Psoas muscle (tissue), 8 donors: ENCODE data around the gene HP1BP3. TPM values are rescaled to one million over a fixed set of nuclear protein-coding genes. Genes with fewer than 3 reads are reported as not detected.

Source experiments
- ATAC-seq, 4 donors: fragments of 200-7000 bp; cut with Tn5 transposase; one replicate each; pipeline ENCODE4 v1.9.1; 2020; ENCODE audit warnings: moderate library complexity in 3 of 4, mild to moderate bottlenecking in 2 of 4
- DNase-seq, 2 donors: peaks; one replicate each; pipeline ENCODE4 v3.0.0-alpha.2; 2020
- H3K27ac ChIP-seq: fragments of 200-600 bp; one replicate; pipeline ENCODE4 v1.8.0; 2022
- H3K27me3 ChIP-seq, 3 donors: fragments of 200-600 bp in 1 of 3; one replicate each; pipeline versions ENCODE4 v1.6.1 to v1.8.0; 2013 to 2022; ENCODE audit warnings: low read length in 2 of 3, mild to moderate bottlenecking in 2 of 3, moderate library complexity in 1 of 3; ENCODE audit not compliant: insufficient read depth in 3 of 3
- H3K36me3 ChIP-seq, 2 donors: fragments of 200-600 bp in 1 of 2; one replicate each; pipeline versions ENCODE4 v1.6.1 to v1.8.0; 2013 to 2022; ENCODE audit warnings: low read depth in 1 of 2, mild to moderate bottlenecking in 1 of 2, moderate library complexity in 1 of 2; ENCODE audit not compliant: insufficient read depth in 1 of 2
- H3K4me1 ChIP-seq: fragments of 200-600 bp; one replicate; pipeline ENCODE4 v1.8.0; 2022
- H3K4me3 ChIP-seq: fragments of 200-600 bp; one replicate; pipeline ENCODE4 v1.8.0; 2022; ENCODE audit warnings: mild to moderate bottlenecking
- H3K9me3 ChIP-seq: fragments of 200-600 bp; one replicate; pipeline ENCODE4 v1.8.0; 2022
- WGBS, 3 donors: extraction: QIAGEN DNeasy Blood & Tissue Kit; methylation state at CpG; one replicate each; pipeline versions ENCODE4 v1.1.6 to v1.1.7; 2013; 5-methylcytosine and 5-hydroxymethylcytosine counted together
- intact Hi-C, 2 donors: fragments of 100-400 bp; cut with DNase I; formaldehyde crosslinking; loops; one replicate each; pipeline versions ENCODE4 v1.11.0 to v1.14.2; 2022
- polyA plus RNA-seq, 3 donors: library from polyadenylated mRNA; stranded (reverse); fragments of 200-250 nt; gene quantifications; one replicate each; pipeline ENCODE4 v1.2.3, GENCODE V29; 2013
- total RNA-seq, 4 donors: library from RNA; stranded (reverse); fragmentation: NEBNext Ultra II Directional in 2 of 4; extraction: Animal tissue kit (Norgen Biotek cat#: 25700) in 2 of 4; gene quantifications; one replicate each; pipeline versions ENCODE4 v1.2.1 to v1.2.4, GENCODE V29; 2021 to 2023
- TF ChIP-seq, protein P1 (sequence below): fragments of 200-600 bp; IDR thresholded peaks from one replicate; pipeline ENCODE4 v1.8.0; 2022; ENCODE audit warnings: antibody characterized with exemption
- donor health status: healthy with polysubstance abuse.
- donor health status: DM: no; HTN: no; CAD: no; lungs with moderate emphysema.
- donor health status: Bipolar disorder and iron deficiency.
- donor health status: healthy.
- donor health status: DM: yes; HTN: yes; CAD: no.
- donor health status: DM: no; HTN: no; CAD: no.
- donor health status: DM: no; HTN: no; CAD: no.
- donor health status: DM: yes; HTN: yes; CAD: no.

Gene HP1BP3
- total and polyA plus RNA-seq, 7 donors: 52.6 to 134 (median 115) TPM

DNA sequence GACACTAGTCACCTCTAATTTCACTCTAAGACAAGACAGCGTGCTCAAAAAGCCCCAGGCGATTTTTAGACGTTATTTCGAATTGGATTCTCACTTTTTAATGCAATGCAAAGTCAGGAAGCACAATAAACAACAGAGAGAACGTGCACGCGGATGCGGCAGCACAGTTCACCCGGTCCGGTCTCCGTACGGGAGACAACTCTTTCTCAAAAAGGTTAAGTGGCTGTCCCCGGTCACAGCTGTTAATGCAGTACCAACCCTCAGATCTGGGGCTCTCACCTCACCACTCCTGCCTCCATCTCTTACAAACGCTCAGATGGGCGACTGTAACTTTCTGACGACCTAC lies 1.2 kb downstream of the HP1BP3 start:
- 0% methylated on average over 16 of the region's 16 CpGs for WGBS, 3 donors
- ATAC-seq: peak; percentile 0 to 12 (median 4)

DNA sequence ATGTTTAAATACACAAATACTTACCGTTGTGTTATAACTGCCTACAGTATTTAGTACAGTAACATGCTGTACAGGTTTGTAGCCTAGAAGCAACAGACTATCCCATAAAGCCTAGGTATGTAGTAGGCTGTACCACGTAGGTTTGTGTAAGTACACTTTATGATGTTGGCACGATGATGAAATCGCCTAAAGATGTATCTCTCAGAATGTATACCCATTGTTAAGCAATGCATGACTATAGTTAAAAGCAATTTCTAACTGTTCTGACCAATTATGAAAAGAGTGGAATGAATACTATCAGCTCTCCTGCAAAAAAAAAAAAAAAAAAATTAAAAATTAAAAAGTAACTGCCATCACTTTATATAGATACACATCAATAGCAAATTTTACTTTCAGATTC lies 11.4 kb downstream of the HP1BP3 start:
- Histone ChIP-seq H3K4me1 (peaks cover 19% of the 10 kb centered on the region), H3K4me3 (no peak overlapping the region), H3K27me3 (no peaks in the 10 kb centered on the region), H3K9me3 (no peaks in the 10 kb centered on the region), H3K36me3 (peaks cover 11 to 96% of the 10 kb centered on the region in 2 donors), H3K27ac (no peak overlapping the region)
- no peak for ATAC-seq
- TF ChIP-seq, protein P1, sequence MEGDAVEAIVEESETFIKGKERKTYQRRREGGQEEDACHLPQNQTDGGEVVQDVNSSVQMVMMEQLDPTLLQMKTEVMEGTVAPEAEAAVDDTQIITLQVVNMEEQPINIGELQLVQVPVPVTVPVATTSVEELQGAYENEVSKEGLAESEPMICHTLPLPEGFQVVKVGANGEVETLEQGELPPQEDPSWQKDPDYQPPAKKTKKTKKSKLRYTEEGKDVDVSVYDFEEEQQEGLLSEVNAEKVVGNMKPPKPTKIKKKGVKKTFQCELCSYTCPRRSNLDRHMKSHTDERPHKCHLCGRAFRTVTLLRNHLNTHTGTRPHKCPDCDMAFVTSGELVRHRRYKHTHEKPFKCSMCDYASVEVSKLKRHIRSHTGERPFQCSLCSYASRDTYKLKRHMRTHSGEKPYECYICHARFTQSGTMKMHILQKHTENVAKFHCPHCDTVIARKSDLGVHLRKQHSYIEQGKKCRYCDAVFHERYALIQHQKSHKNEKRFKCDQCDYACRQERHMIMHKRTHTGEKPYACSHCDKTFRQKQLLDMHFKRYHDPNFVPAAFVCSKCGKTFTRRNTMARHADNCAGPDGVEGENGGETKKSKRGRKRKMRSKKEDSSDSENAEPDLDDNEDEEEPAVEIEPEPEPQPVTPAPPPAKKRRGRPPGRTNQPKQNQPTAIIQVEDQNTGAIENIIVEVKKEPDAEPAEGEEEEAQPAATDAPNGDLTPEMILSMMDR: no peak
- DNase-seq: no peak
- intact Hi-C loops: loop anchor here in 1 of 2 donors (5.0 kb wide), 1 partner anchor 33 kb away; no protein-coding TSS in a partner anchor
- WGBS, 3 donors: 89 to 93% (median 90%) methylated on average over 4 of the region's 4 CpGs

More for the DNA sequence above, 1.2 kb downstream of the HP1BP3 start:
- intact Hi-C loops: loop anchor here (5.0 to 10.0 kb wide), 2 partner anchors 89 to 209 kb away; no protein-coding TSS in a partner anchor
- DNase-seq: no peak
- peak overlapping the region; percentile 82 for H3K4me3 ChIP-seq
- no peaks in the 10 kb centered on the region for H3K27me3 ChIP-seq
- H3K9me3 ChIP-seq: no peaks in the 10 kb centered on the region
- peak overlapping the region; percentile 93 for H3K27ac ChIP-seq
- TF ChIP-seq, protein P1: no peak
- H3K4me1 ChIP-seq: peaks cover 44% of the 10 kb centered on the region
- no peaks in the 10 kb centered on the region for H3K36me3 ChIP-seq

DNA sequence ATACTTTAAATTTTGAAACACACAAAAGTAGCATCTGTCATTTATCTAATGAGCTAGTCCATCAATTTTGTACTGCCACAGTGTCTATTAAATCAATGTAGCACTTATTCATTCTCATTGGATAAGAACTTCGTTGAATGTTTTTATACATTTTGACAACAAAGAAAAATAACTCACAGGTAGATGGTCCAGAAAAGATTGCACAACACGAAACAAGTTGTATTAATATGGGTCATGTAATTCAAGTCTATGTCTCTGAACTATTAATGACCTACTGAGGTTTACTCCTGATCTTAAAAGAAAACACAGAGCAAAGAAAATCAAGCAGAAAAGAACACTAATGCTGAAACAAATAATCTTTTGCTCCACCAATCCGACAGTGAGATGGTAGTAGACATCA lies 15.3 kb downstream of the HP1BP3 start:
- DNase-seq (no peak), ATAC-seq (no peak)
- Histone ChIP-seq H3K4me1 (peaks cover 16% of the 10 kb centered on the region), H3K4me3 (no peak overlapping the region), H3K27me3 (no peaks in the 10 kb centered on the region), H3K27ac (no peak overlapping the region), H3K9me3 (no peaks in the 10 kb centered on the region), H3K36me3 (peaks cover 10 to 99% of the 10 kb centered on the region in 2 donors)
- intact Hi-C loops: no loop called here
- WGBS, 3 donors: 65 to 86% (median 65%) methylated on average over 3 of the region's 3 CpGs
- TF ChIP-seq, protein P1: no peak

DNA sequence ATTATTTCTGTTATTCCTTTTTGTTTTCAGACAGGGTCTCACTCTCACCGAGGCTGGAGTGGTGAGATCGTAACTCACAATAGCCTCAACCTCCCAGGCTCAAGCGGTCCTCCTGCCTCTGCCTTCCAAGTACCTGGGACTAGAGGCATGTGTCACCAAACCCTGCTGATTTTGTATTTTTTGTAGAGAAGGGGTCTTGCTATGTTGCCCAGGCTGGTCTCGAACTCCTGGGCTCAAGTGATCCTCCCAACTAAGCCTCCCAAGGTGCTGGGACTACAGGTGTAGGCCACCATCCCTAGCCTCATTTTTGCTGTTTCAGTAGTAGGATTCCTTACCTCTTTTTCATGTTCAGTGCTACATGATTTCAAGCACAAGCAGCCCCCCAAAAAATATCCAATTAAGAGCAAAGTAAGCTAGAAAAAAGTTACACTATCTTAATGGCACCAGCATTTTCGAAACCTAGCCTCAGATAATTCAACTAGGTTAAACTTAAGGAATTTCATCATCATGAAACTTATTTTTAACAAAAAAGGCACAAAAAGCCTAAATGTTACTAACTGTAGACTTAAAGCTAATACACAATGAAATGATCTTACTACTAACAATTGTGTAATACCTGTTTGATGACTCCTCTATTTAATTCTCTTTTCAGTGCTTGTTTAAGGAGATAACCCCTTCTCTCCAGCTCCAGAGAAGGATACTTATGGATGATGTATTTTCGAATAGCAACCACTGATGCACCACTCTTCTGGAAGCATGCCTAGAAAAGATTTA lies 16.6 kb downstream of the HP1BP3 start:
- no peak for ATAC-seq
- TF ChIP-seq, protein P1: no peak
- DNase-seq: no peak
- peaks cover 16% of the 10 kb centered on the region for H3K4me1 ChIP-seq
- intact Hi-C loops: no loop called here
- H3K27me3 ChIP-seq: no peaks in the 10 kb centered on the region
- H3K9me3 ChIP-seq: no peaks in the 10 kb centered on the region
- H3K36me3 ChIP-seq: peaks cover 12 to 99% of the 10 kb centered on the region in 2 donors
- no peak overlapping the region for H3K27ac ChIP-seq
- no peak overlapping the region for H3K4me3 ChIP-seq
- WGBS, 3 donors: 91 to 95% (median 95%) methylated on average over 6 of the region's 6 CpGs
